GM23338 (cell line): ENCODE data around the gene AGRN. TPM values are rescaled to one million over a fixed set of nuclear protein-coding genes. Genes with fewer than 3 reads are reported as not detected.
"Not testable (repeated sequence)": the region's sequence is repeated elsewhere in the genome, so short reads cannot be mapped to it uniquely, and the experiment has no call there.

ENCODE experiments used
- ATAC-seq: fragments of 200-7000 bp; cut with Tn5 transposase; 3 replicates; pipeline ENCODE4 v1.9.1; 2020
- DNase-seq: peaks from one replicate; pipeline ENCODE4 v3.0.0-alpha.2; 2015; ENCODE audit warnings: low spot score
- H2AFZ ChIP-seq: fragments of 200-600 bp; sonication (generic); 2 replicates; pipeline ENCODE4 v1.8.0; 2016; ENCODE audit warnings: antibody characterized with exemption, mild to moderate bottlenecking, moderate library complexity
- H3F3A ChIP-seq: fragments of 200-600 bp; sonication (generic); replicated peaks from 2 replicates; pipeline ENCODE4 v1.8.0; 2017; ENCODE audit warnings: antibody characterized with exemption, mixed run types, low read depth
- H3K27ac ChIP-seq: fragments of 200-600 bp; sonication (generic); 2 replicates; pipeline ENCODE4 v1.6.1; 2016; ENCODE audit warnings: low read depth
- H3K27me3 ChIP-seq: fragments of 200-600 bp; sonication (generic); 2 replicates; pipeline ENCODE4 v1.8.0; 2016; ENCODE audit warnings: mild to moderate bottlenecking, mixed run types, moderate library complexity; ENCODE audit not compliant: insufficient read depth
- H3K36me3 ChIP-seq: fragments of 200-600 bp; sonication (generic); 2 replicates; pipeline ENCODE4 v1.8.0; 2016; ENCODE audit warnings: mild to moderate bottlenecking; ENCODE audit not compliant: insufficient read depth
- H3K4me1 ChIP-seq: fragments of 200-600 bp; sonication (generic); 2 replicates; pipeline ENCODE4 v1.8.0; 2016; ENCODE audit warnings: mild to moderate bottlenecking, moderate library complexity; ENCODE audit not compliant: insufficient read depth
- H3K4me2 ChIP-seq: fragments of 200-600 bp; sonication (generic); 2 replicates; pipeline ENCODE4 v1.7.1; 2017; ENCODE audit warnings: mixed run types
- H3K4me3 ChIP-seq: fragments of 200-600 bp; sonication (generic); 2 replicates; pipeline ENCODE4 v1.6.1; 2016; ENCODE audit warnings: mixed run types
- H3K79me2 ChIP-seq: fragments of 200-600 bp; sonication (generic); replicated peaks from 2 replicates; pipeline ENCODE4 v1.8.0; 2017; ENCODE audit warnings: mild to moderate bottlenecking; ENCODE audit not compliant: insufficient read depth
- H3K9me2 ChIP-seq: fragments of 200-600 bp; sonication (generic); 2 replicates; pipeline ENCODE4 v1.8.0; 2017; ENCODE audit not compliant: insufficient read depth
- H4K20me1 ChIP-seq: fragments of 200-600 bp; sonication (generic); replicated peaks from 2 replicates; pipeline ENCODE4 v1.8.0; 2017; ENCODE audit warnings: mild to moderate bottlenecking; ENCODE audit not compliant: insufficient read depth
- H3K27ac Mint-ChIP-seq: 2 replicates; pipeline ENCODE4 v1.8.0; 2020; ENCODE audit warnings: inconsistent platforms, mild to moderate bottlenecking, moderate library complexity, mixed read lengths
- H3K27me3 Mint-ChIP-seq: 3 replicates; pipeline ENCODE4 v1.8.0; 2022; ENCODE audit warnings: low read depth, mild to moderate bottlenecking, moderate library complexity, mixed read lengths, inconsistent platforms; ENCODE audit not compliant: insufficient read depth, poor library complexity
- H3K36me3 Mint-ChIP-seq: 3 replicates; pipeline ENCODE4 v1.8.0; 2021; ENCODE audit warnings: low read depth, mild to moderate bottlenecking, inconsistent platforms, moderate library complexity, mixed read lengths
- H3K4me1 Mint-ChIP-seq: 3 replicates; pipeline ENCODE4 v1.8.0; 2020; ENCODE audit warnings: mild to moderate bottlenecking, inconsistent platforms, mixed read lengths
- H3K4me3 Mint-ChIP-seq: 3 replicates; pipeline ENCODE4 v1.8.0; 2021; ENCODE audit warnings: moderate library complexity, mild to moderate bottlenecking, inconsistent platforms, mixed read lengths
- H3K9me3 Mint-ChIP-seq: 3 replicates; pipeline ENCODE4 v1.8.0; 2020; ENCODE audit warnings: moderate library complexity, mild to moderate bottlenecking, inconsistent platforms, mixed read lengths
- CREB1 ChIP-seq: fragments of 250-450 bp; sonication (Bioruptor Pico); IDR thresholded peaks from 2 replicates; pipeline ENCODE4 v1.5.0; 2020; ENCODE audit warnings: low read depth, mild to moderate bottlenecking, moderate library complexity
- CTCF ChIP-seq, 2 experiments: fragments of 200-600 bp in 1 of 2; sonication (generic) in 1 of 2; conservative IDR thresholded peaks; 2 replicates each; pipeline versions ENCODE4 v1.5.1 to v1.6.1; 2016 to 2017; ENCODE audit warnings: antibody characterized with exemption in 2 of 2, low read depth in 2 of 2, mild to moderate bottlenecking in 2 of 2, moderate library complexity in 1 of 2
- ETS1 ChIP-seq: IDR thresholded peaks from 2 replicates; pipeline ENCODE4 v1.6.1; 2016; ENCODE audit warnings: antibody characterized with exemption
- EZH2 ChIP-seq: fragments of 200-600 bp; sonication (generic); IDR thresholded peaks from one replicate; pipeline ENCODE4 v1.8.0; 2017; ENCODE audit warnings: antibody characterized with exemption, mild to moderate bottlenecking, low read depth; ENCODE audit not compliant: unreplicated experiment
- NANOG ChIP-seq: IDR thresholded peaks from 2 replicates; pipeline ENCODE4 v1.6.1; 2016; ENCODE audit warnings: antibody characterized with exemption, borderline replicate concordance
- POLR2AphosphoS5 ChIP-seq: IDR thresholded peaks from 2 replicates; pipeline ENCODE4 v1.6.1; 2016; ENCODE audit warnings: antibody characterized with exemption, low read depth
- ZNF114 ChIP-seq: fragments of 250-450 bp; sonication (Bioruptor Pico); IDR thresholded peaks from 2 replicates; pipeline ENCODE4 v1.5.0; 2020; ENCODE audit warnings: mild to moderate bottlenecking, moderate library complexity
- ZNF331 ChIP-seq: fragments of 250-450 bp; sonication (Bioruptor Pico); IDR thresholded peaks from 2 replicates; pipeline ENCODE4 v1.5.0; 2020; ENCODE audit warnings: low read depth, mild to moderate bottlenecking, moderate library complexity
- polyA plus RNA-seq: library from polyadenylated mRNA; unstranded; fragments of >200 nt; fragmentation: Nextera tagmentation; extraction: Ambion mirVana; gene quantifications from 2 replicates; pipeline ENCODE4 v1.2.1, GENCODE V29; 2016
- total RNA-seq: library from RNA; depleted of rRNA; stranded (reverse); fragments of >200 nt; shearing (Covaris generic); gene quantifications from 2 replicates; pipeline ENCODE4 v1.2.3, GENCODE V29; 2014

AGRN gene
- total and polyA plus RNA-seq, 2 experiments from 2014 or later = 12.3 to 185 TPM

- Histone ChIP-seq H3K4me3 (no peak overlapping the region), H4K20me1 (no peaks in the 10 kb centered on the region; the same call in 1 of the 2 replicates), H3K79me2 (no peaks in the 10 kb centered on the region), H3K27ac (no peak overlapping the region), H3K4me1 (peaks cover 5% of the 10 kb centered on the region; the same call in 1 of the 2 replicates), H3F3A (0 out of 2 replicates have a peak, but pooled peaks cover 17% of the 10 kb centered on the region), H3K27me3 (peaks cover 33% of the 10 kb centered on the region), H3K4me2 (no peak overlapping the region), H2AFZ (no peak overlapping the region), H3K9me2 (no peaks in the 10 kb centered on the region), H3K36me3 (peaks cover 4% of the 10 kb centered on the region; the same call in 1 of the 2 replicates)
- DNase-seq (no peak), ATAC-seq (no peak)
- Mint-ChIP-seq H3K4me1 (peaks cover 3% of the 10 kb centered on the region; the same call in 2 of the 3 replicates), H3K9me3 (0 out of 3 replicates have a peak, but pooled peaks cover 2% of the 10 kb centered on the region), H3K27ac (no peak overlapping the region), H3K27me3 (peaks cover 38% of the 10 kb centered on the region), H3K4me3 (no peak overlapping the region), H3K36me3 (peaks cover 18% of the 10 kb centered on the region)
- TF ChIP-seq ZNF331 (CRISPR knock-in tag) (no peak), ETS1 (no peak), EZH2 (no peak), CREB1 (no peak), ZNF114 (no peak)
These were observed 36.2 kb downstream of the AGRN start for GRCh38 chr1:1055841-1056736.

- H3K27ac Mint-ChIP-seq = not testable (repeated sequence)
These were observed 37.8 kb downstream of the AGRN start for GRCh38 chr1:1057769-1058087.

GRCh38 chr1:1058088-1058905, 38.4 kb downstream of the AGRN start:
- Mint-ChIP-seq H3K27me3 (peaks cover 52% of the 10 kb centered on the region), H3K27ac (no peak overlapping the region), H3K4me3 (peak overlapping the region; percentile 77), H3K4me1 (peaks cover 3% of the 10 kb centered on the region; the same call in 2 of the 3 replicates), H3K9me3 (no peaks in the 10 kb centered on the region), H3K36me3 (peaks cover 4% of the 10 kb centered on the region; the same call in 1 of the 3 replicates)
- no peak overlapping the region for H2AFZ ChIP-seq
- ATAC-seq = peak; percentile 1; the same call in 2 of the 3 replicates
- 0 out of 2 replicates have a peak, but pooled peaks cover 5% of the 10 kb centered on the region for H3F3A ChIP-seq
- no peaks in the 10 kb centered on the region for H3K9me2 ChIP-seq
- no peaks in the 10 kb centered on the region for H3K36me3 ChIP-seq
- H4K20me1 ChIP-seq = no peaks in the 10 kb centered on the region; the same call in 1 of the 2 replicates
- H3K4me2 ChIP-seq = peak overlapping the region; percentile 88; the same call in 1 of the 2 replicates
- TF ChIP-seq POLR2AphosphoS5 (no peak), NANOG (no peak), EZH2 (no peak), CTCF (conservative IDR thresholded peaks at IDR 0.05; ENCODE audit: low read depth in 2 of 2) (no peak)
- H3K79me2 ChIP-seq = no peaks in the 10 kb centered on the region
- DNase-seq = no peak
- peaks cover 5% of the 10 kb centered on the region; the same call in 1 of the 2 replicates for H3K4me1 ChIP-seq
- peaks cover 52% of the 10 kb centered on the region for H3K27me3 ChIP-seq
- H3K27ac ChIP-seq = no peak overlapping the region
- peak overlapping the region; percentile 68 for H3K4me3 ChIP-seq

More at GRCh38 chr1:1057769-1058087, 37.8 kb downstream of the AGRN start:
- not testable (repeated sequence) for H3K9me2 ChIP-seq, H3K4me3 ChIP-seq, ATAC-seq, H3F3A ChIP-seq, H4K20me1 ChIP-seq, H3K4me2 ChIP-seq, H3K27ac ChIP-seq, H3K36me3 Mint-ChIP-seq, H3K4me1 ChIP-seq, H3K36me3 ChIP-seq, DNase-seq, H3K79me2 ChIP-seq, H2AFZ ChIP-seq, H3K9me3 Mint-ChIP-seq, H3K4me1 Mint-ChIP-seq
- Mint-ChIP-seq H3K4me3 (peak overlapping the region; percentile 50; the same call in 2 of the 3 replicates), H3K27me3 (peaks cover 47% of the 10 kb centered on the region)
- peaks cover 47% of the 10 kb centered on the region for H3K27me3 ChIP-seq
